ENCODE measurements around the gene MOB3A.

MOB3A gene

DNA sequence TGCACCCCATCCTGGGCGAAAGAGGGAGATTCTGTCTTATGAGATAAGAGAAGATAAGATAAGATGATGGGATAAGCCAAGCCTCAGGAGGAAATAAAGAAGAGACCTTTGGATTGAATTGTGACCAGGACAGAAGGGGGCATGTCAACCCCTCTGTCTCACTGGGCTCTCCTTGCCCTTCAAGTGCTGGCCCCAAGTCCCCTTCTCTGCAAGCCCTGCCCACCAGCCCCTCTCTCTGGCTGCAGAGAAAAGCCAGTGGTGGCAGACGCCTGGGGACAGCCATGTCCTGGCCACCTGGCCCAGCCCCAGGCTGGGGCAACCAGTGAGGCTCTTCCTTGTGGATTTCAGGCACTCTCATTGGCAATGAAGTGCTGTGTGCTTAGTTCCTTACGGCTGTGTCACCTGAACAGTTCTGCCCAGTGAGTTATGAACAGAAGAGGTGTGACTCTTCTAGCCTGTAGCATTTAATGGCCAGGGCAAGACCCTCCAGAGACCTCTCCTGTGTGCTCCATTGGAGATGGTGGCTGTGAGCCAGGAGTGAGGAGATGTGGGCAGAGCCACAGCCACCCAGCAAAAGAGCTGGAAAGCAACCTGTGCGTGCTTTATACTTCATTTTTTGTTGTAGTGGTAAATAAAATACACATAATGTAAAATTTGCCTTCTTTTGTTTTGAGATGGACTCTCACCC lies 74.5 kb downstream of the MOB3A start:
- Mint-ChIP-seq H3K27ac (no peak overlapping the region), H3K9me3 (peaks cover 5% of the 10 kb centered on the region), H3K4me3 (no peak overlapping the region), H3K36me3 (ENCODE audit: low read depth) (no peaks in the 10 kb centered on the region), H3K4me1 (ENCODE audit: low read depth) (peaks cover 4% of the 10 kb centered on the region), H3K27me3 (ENCODE audit: low read depth) (no peaks in the 10 kb centered on the region)

Measured in T-helper 1 cell treated with Interleukin-12 subunit alpha and Interleukin-12 subunit beta and Interleukin-4 antibody, amounts not matched to agents 30 μg/mL and 1 μg/mL, for 36 hours (primary cell).